Gastroesophageal sphincter (tissue), 4 donors: ENCODE data around the gene HSPA12A. TPM values are rescaled to one million over a fixed set of nuclear protein-coding genes. Genes with fewer than 3 reads are reported as not detected.

Experiments used
- ATAC-seq: fragments of 150-250 bp; one replicate; pipeline ENCODE4 v1.9.1; 2016; ENCODE audit warnings: mild to moderate bottlenecking, moderate library complexity
- H3K27ac ChIP-seq, 4 donors: fragments of 200-600 bp; sonication (generic) in 3 of 4; 1 replicate in 3 of 4; 2 replicates in 1 of 4; pipeline ENCODE4 v1.5.1; 2016 to 2019
- H3K27me3 ChIP-seq: fragments of 200-600 bp; sonication (generic); one replicate; pipeline ENCODE4 v1.5.1; 2019
- H3K36me3 ChIP-seq, 2 donors: fragments of 200-600 bp; sonication (generic); one replicate each; pipeline ENCODE4 v1.5.1; 2019; ENCODE audit warnings: control low read depth in 1 of 2
- H3K4me1 ChIP-seq, 3 donors: fragments of 200-600 bp; sonication (generic); 1 replicate in 2 of 3; 2 replicates in 1 of 3; pipeline ENCODE4 v1.5.1; 2016 to 2019; ENCODE audit warnings: control low read depth in 2 of 3
- H3K4me3 ChIP-seq, 2 donors: fragments of 200-600 bp; sonication (generic); one replicate each; pipeline ENCODE4 v1.5.1; 2019; ENCODE audit warnings: mild to moderate bottlenecking in 1 of 2, moderate library complexity in 1 of 2
- H3K9me3 ChIP-seq, 3 donors: fragments of 200-600 bp; sonication (generic); one replicate each; pipeline ENCODE4 v1.5.1; 2017 to 2019; ENCODE audit warnings: control low read depth in 2 of 3
- CTCF ChIP-seq, 4 experiments: fragments of 200-600 bp in 2 of 4; fragments of 450-650 bp in 2 of 4; sonication (generic) in 1 of 4; IDR thresholded peaks; one replicate each; pipeline ENCODE4 v1.5.1; 2017 to 2019; ENCODE audit warnings: antibody characterized with exemption in 4 of 4, mild to moderate bottlenecking in 2 of 4, moderate library complexity in 2 of 4
- EP300 ChIP-seq: sonication (generic); formaldehyde crosslinking; IDR thresholded peaks from one replicate; pipeline ENCODE4 v1.6.1; 2017; ENCODE audit warnings: antibody characterized with exemption, mild to moderate bottlenecking
- POLR2A ChIP-seq, 2 donors: fragments of 450-650 bp; IDR thresholded peaks; one replicate each; pipeline ENCODE4 v1.6.1; 2017; ENCODE audit warnings: antibody characterized with exemption in 2 of 2, mild to moderate bottlenecking in 2 of 2, moderate library complexity in 1 of 2
- POLR2AphosphoS5 ChIP-seq: sonication (generic); formaldehyde crosslinking; IDR thresholded peaks from one replicate; pipeline ENCODE4 v1.6.1; 2017; ENCODE audit warnings: antibody characterized with exemption
- WGBS, 2 donors: methylation state at CpG; one replicate each; pipeline ENCODE4 v1.1.5; 2018; ENCODE audit warnings: low coverage in 1 of 2; 5-methylcytosine and 5-hydroxymethylcytosine counted together
- total RNA-seq, 4 donors: library from RNA; depleted of rRNA; stranded (reverse); fragments of >200 nt; gene quantifications; one replicate each; pipeline ENCODE4 v1.1.0, GENCODE V29; 2016

The HSPA12A gene
- total RNA-seq, 4 donors from 2014 or later, result 12.3 to 26.3 (median 20.6) TPM

GRCh38 chr10:116761883-116762282 lies 19.5 kb upstream of the HSPA12A start:
- TF ChIP-seq POLR2AphosphoS5 (no peak), EP300 (no peak), POLR2A (IDR thresholded peaks at IDR 0.05) (no peak), CTCF (IDR thresholded peaks at IDR 0.05) (no peak)
- Histone ChIP-seq H3K27ac (no peak overlapping the region), H3K4me3 (no peak overlapping the region), H3K4me1 (peaks cover 0 to 8% (median 0%) of the 10 kb centered on the region in 3 donors), H3K27me3 (peaks cover 2% of the 10 kb centered on the region), H3K36me3 (no peaks in the 10 kb centered on the region), H3K9me3 (no peaks in the 10 kb centered on the region)
- 72 to 75% methylated on average over 1 to 5 of the region's 5 CpGs for WGBS, 2 donors
- ATAC-seq, result no peak

GRCh38 chr10:116760919-116761318 lies 18.6 kb upstream of the HSPA12A start:
- Histone ChIP-seq H3K27me3 (no peaks in the 10 kb centered on the region), H3K4me1 (peaks cover 0 to 13% (median 0%) of the 10 kb centered on the region in 3 donors), H3K36me3 (no peaks in the 10 kb centered on the region), H3K4me3 (no peak overlapping the region), H3K27ac (no peak overlapping the region), H3K9me3 (no peaks in the 10 kb centered on the region)
- no peak for ATAC-seq
- TF ChIP-seq POLR2A (IDR thresholded peaks at IDR 0.05) (no peak), CTCF (IDR thresholded peaks at IDR 0.05) (no peak), POLR2AphosphoS5 (no peak)
- 71 to 72% methylated on average over 6 to 7 of the region's 8 CpGs for WGBS, 2 donors

GRCh38 chr10:116757246-116757645 lies 14.9 kb upstream of the HSPA12A start:
- Histone ChIP-seq H3K27me3 (no peaks in the 10 kb centered on the region), H3K36me3 (no peaks in the 10 kb centered on the region), H3K9me3 (no peaks in the 10 kb centered on the region), H3K4me3 (no peak overlapping the region), H3K27ac (peak overlapping the region in 3 of 4 donors; percentile 71 to 73 (median 72)), H3K4me1 (peaks cover 0 to 31% (median 0%) of the 10 kb centered on the region in 3 donors)
- WGBS, 2 donors, result 87% methylated on average over 3 of the region's 10 CpGs; no CpG with 5 or more reads in 1 of the 2 donors
- no peak for TF ChIP-seq CTCF (IDR thresholded peaks at IDR 0.05)
- no peak for TF ChIP-seq POLR2A (IDR thresholded peaks at IDR 0.05)
- TF ChIP-seq POLR2AphosphoS5, result no peak
- no peak for TF ChIP-seq EP300
- ATAC-seq, result no peak

- TF ChIP-seq EP300 (no peak), CTCF (IDR thresholded peaks at IDR 0.05) (no peak), POLR2AphosphoS5 (peak; percentile 56)
- H3K27me3 ChIP-seq, result no peaks in the 10 kb centered on the region
- ATAC-seq, result peak; percentile 75
- WGBS, 2 donors, result 13 to 15% methylated on average over 5 to 7 of the region's 8 CpGs
- H3K4me3 ChIP-seq, result no peak overlapping the region
- no peaks in the 10 kb centered on the region for H3K36me3 ChIP-seq
- peak overlapping the region; percentile 40 to 73 (median 72) for H3K27ac ChIP-seq
- H3K9me3 ChIP-seq, result no peaks in the 10 kb centered on the region
- peaks cover 0 to 31% (median 0%) of the 10 kb centered on the region in 3 donors for H3K4me1 ChIP-seq
Observed at GRCh38 chr10:116756277-116756676, 13.9 kb upstream of the HSPA12A start.

GRCh38 chr10:116753759-116754158 lies 11.4 kb upstream of the HSPA12A start:
- no peaks in the 10 kb centered on the region for H3K9me3 ChIP-seq
- WGBS, 2 donors, result 58 to 80% methylated on average over 1 to 6 of the region's 8 CpGs
- no peak overlapping the region for H3K27ac ChIP-seq
- no peak overlapping the region for H3K4me3 ChIP-seq
- TF ChIP-seq EP300 (no peak), POLR2AphosphoS5 (no peak), CTCF (IDR thresholded peaks at IDR 0.05) (no peak), POLR2A (IDR thresholded peaks at IDR 0.05) (no peak)
- peaks cover 0 to 31% (median 0%) of the 10 kb centered on the region in 3 donors for H3K4me1 ChIP-seq
- H3K36me3 ChIP-seq, result no peaks in the 10 kb centered on the region
- no peaks in the 10 kb centered on the region for H3K27me3 ChIP-seq
- no peak for ATAC-seq
